ENCODE measurements around the gene PTPRR.

GRCh38 chr12:70640901-70641300, 279.6 kb downstream of the PTPRR start:
- TF ChIP-seq, protein P1, sequence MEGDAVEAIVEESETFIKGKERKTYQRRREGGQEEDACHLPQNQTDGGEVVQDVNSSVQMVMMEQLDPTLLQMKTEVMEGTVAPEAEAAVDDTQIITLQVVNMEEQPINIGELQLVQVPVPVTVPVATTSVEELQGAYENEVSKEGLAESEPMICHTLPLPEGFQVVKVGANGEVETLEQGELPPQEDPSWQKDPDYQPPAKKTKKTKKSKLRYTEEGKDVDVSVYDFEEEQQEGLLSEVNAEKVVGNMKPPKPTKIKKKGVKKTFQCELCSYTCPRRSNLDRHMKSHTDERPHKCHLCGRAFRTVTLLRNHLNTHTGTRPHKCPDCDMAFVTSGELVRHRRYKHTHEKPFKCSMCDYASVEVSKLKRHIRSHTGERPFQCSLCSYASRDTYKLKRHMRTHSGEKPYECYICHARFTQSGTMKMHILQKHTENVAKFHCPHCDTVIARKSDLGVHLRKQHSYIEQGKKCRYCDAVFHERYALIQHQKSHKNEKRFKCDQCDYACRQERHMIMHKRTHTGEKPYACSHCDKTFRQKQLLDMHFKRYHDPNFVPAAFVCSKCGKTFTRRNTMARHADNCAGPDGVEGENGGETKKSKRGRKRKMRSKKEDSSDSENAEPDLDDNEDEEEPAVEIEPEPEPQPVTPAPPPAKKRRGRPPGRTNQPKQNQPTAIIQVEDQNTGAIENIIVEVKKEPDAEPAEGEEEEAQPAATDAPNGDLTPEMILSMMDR (IDR thresholded peaks at IDR 0.05; ENCODE audit: insufficient read depth, low read depth, low read length): no peak
- TF ChIP-seq EZH2 (IDR thresholded peaks at IDR 0.05; ENCODE audit: insufficient read depth, low read length): no peak
